ENCODE data around the gene LOXL1.
"Not testable (repeated sequence)": the region's sequence is repeated elsewhere in the genome, so short reads cannot be mapped to it uniquely, and the experiment has no call there.

DNA sequence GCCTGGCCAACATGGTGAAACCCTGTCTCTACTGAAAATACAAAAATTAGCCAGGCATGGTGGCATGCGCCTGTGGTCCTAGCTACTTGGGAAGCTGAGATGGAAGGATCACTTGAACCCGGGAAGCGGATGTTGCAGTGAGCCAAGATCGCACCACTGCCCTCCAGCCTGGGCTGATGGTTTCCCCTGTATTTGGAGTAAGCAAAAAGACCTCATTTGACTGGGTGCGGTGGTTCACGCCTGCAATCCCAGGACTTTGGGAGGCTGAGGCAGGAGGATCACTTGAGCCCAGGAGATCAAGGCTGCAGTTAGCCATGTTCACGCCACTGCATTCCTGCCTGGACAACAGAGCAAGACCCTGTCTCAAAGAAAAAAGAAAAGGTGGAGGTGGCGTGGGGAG, 12.3 kb downstream of the LOXL1 start:
- not testable (repeated sequence) for TF ChIP-seq CTCF (IDR thresholded peaks at IDR 0.05; ENCODE audit: low read length); EZH2 (IDR thresholded peaks at IDR 0.05; ENCODE audit: borderline replicate concordance, low read length)
